ENCODE measurements around the gene SPG21. TPM values are rescaled to one million over a fixed set of nuclear protein-coding genes. Genes with fewer than 3 reads are reported as not detected.

Gene SPG21
- total RNA-seq, result 98.7 and 101 TPM in 2 replicates

GRCh38 chr15:64989416-64990167, at the start of gene SPG21:
TSS of gene SPG21 (minus strand) at chr15:64989914. CDS start at chr15:64983569, 6,345 bp downstream.

GRCh38 chr15:65028921-65029735, 39.4 kb upstream of the SPG21 start, which contains the start of gene MTFMT:
TSS of gene MTFMT (minus strand) at chr15:65029639. CDS start at chr15:65029613, 26 bp downstream.

Other genes starting within 250 kb of the SPG21 start
- gene RBPMS2, start 214.3 kb downstream of the SPG21 start, total RNA-seq, result 0.22 TPM in 1 of 2 replicates, not detected in the other
- gene PIF1, start 164.3 kb downstream of the SPG21 start, total RNA-seq, result 2.6 and 23.6 TPM in 2 replicates
- gene PLEKHO2, start 148.0 kb downstream of the SPG21 start, total RNA-seq, result 35.7 and 39.7 TPM in 2 replicates
- 3.5 and 7.0 TPM in 2 replicates for gene ANKDD1A, start 78.0 kb downstream of the SPG21 start, total RNA-seq
- 16.4 and 29.8 TPM in 2 replicates for gene MTFMT, start 39.7 kb upstream of the SPG21 start, total RNA-seq
- not detected in 2 replicates for gene SLC51B, start 55.5 kb upstream of the SPG21 start, total RNA-seq
- gene RASL12, start 78.1 kb upstream of the SPG21 start, total RNA-seq, result 0.22 and 1.6 TPM in 2 replicates
- gene KBTBD13, start 86.8 kb upstream of the SPG21 start, total RNA-seq, result not detected in 2 replicates
- 2.1 and 2.2 TPM in 2 replicates for gene UBAP1L, start 125.3 kb upstream of the SPG21 start, total RNA-seq
- 15.1 and 26.1 TPM in 2 replicates for gene PDCD7, start 143.9 kb upstream of the SPG21 start, total RNA-seq
- gene CLPX, start 195.4 kb upstream of the SPG21 start, total RNA-seq, result 34.5 and 39.8 TPM in 2 replicates
- not detected in 2 replicates for gene CILP, start 221.6 kb upstream of the SPG21 start, total RNA-seq

All from placental pericyte (primary cell).